HPDE6-E6E7 (cell line): Measurements from ENCODE around the gene RNF220.
A peak's percentile ranks its signal among the peaks of the same experiment; 100 is the strongest.
"Not testable (repeated sequence)": the region's sequence is repeated elsewhere in the genome, so short reads cannot be mapped to it uniquely, and the experiment has no call there.

Source experiments
- DNase-seq: peaks from one replicate; pipeline ENCODE4 v3.0.0; 2011; ENCODE audit warnings: missing footprints; ENCODE audit errors: extremely low spot score

The RNF220 gene

DNA sequence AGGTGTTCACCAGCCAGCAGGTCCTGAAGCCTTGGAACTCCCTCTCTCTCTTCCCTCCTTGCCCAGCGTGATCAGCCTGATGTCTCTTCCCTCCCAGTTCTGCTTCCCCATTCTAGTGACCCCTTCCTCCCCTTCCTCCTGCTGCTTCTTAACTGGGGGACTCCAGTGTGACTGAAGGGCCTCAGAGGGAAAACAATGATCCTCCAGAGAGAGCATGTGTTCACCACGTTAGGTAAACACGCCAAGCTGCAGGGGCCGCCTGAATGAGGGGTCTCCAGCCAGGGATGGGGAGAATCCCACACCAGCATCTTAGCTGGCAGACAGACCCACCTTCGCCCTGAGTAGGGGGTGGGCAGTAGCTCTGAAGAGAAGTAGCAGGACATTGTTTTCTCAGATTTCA lies 144.5 kb downstream of the RNF220 start:
- no peak for DNase-seq

DNA sequence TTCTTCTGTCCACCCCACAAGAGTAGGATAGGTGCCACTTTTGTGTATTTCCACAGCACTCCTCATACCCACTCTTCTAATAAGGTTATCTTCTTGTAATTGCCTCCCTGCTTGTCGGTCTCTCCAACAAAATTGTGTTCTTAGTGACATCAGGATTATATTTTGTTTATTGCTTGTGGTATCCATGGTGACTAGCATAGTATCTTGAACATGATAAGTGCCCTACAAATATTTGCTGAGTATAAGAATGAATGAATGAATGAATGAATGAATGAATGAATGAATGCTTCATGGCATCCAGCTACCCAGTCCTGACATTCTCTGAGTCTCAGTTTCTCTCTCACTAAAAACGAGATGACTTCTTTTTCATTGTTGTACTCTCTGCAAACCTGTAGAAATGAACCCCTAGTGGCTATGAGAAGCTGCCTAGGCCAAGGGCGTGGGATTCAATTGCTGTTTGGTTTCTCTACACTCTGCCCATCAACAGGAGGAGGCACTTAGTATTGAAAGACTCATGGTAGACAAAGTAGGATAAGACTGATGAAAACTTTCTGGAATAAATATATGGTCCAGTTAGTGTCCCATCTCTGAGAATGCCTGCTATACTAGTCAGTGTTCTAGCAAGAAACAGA lies 148.2 kb downstream of the RNF220 start:
- no peak for DNase-seq

DNA sequence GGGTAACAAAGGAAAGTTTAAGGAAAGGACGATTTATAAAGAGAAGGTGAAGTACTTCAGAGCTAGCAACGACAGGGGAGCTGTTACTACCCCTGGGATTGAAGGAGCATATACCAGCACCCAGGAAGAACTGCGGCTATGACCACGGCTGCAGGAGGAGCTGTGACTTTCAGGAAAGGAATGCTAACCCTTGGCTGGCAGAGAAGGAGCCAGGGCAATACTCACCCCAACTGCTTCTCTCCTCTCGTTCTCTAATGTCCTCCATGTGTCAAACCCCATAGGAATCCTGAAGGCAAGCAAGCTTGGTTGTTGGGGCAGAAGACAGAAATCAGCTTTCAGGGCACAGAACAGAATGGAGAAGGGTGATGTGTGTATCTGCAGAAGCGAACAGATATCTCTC lies 148.7 kb downstream of the RNF220 start:
- DNase-seq, result peak; percentile 83

DNA sequence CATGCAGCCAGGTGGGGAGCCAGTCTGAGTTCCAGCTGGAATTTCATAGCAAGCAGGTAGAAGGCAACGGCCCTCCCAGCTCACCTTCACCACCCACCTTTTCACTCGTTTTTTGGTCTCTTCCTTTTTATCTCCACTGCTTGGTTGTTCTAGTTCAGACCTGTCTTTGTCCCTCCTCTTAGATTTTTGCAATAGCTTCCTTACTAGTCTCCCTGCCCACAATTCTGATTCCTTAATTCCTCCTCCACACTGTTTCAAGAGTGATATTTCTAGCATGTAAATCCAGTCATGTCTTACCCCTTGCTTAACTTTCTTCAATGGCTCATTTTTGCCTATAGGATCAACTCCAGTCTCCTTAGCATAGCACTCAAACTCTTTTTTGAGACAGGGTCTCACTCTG lies 149.7 kb downstream of the RNF220 start:
- DNase-seq, result no peak

DNA sequence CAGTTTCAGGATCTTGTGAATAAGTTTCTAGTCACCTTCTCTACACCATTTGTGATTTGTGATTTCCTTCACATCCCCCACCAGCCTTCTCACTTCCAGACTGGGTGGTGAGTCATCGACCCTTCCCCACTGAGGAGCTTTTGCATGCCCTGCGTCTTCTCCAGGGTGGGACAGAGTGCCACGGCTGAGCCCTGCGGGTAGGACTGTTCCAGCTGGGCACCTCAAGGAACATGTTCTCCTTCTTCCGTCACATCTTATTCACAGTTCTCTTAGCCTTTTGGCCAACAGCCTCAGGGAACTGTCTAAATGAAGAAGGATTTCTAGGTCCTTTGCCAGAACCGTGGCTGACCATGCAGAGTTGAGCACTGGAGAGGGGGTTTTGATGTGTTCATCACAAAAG lies 152.7 kb downstream of the RNF220 start:
- peak; percentile 23 for DNase-seq

DNA sequence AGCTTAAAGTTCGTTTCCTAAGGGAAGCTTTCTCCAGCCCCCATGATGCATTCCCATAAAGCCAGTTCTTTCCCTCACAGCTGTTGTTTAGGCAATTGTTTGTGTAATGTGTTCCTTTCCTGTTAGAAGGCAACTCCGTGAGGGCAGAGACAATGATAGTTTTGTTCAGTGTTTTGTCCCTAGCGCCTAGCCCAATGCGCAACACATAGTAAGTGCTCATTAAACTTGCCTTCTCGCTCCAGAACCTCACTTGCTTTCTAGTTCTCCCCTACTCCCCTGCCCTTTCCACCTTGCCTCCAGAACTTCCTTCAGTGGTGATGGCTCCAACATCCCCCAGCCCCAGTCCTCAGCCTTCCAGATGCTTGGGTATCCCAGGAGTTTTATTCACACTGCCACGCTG lies 153.8 kb downstream of the RNF220 start:
- DNase-seq, result no peak

DNA sequence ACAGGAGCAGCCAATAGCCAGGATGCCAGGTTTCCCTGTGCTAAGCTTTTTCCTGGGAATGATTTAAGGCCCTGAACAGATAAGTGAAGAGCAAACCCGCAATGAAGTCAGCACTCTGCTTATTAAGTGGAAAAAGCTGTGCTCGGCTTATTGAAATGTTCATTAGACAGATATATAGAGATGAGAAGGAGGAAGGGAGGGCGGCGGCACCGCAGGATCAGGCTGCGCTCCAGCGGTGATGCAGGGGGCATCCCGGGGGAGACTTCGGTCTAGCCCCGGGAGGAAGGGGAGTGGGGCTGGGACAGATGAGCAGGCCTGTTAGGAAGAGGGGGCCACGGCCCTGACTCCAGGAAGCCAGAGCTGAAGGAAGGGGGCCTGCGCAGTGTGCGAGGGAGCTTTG lies 154.3 kb downstream of the RNF220 start:
- no peak for DNase-seq

DNA sequence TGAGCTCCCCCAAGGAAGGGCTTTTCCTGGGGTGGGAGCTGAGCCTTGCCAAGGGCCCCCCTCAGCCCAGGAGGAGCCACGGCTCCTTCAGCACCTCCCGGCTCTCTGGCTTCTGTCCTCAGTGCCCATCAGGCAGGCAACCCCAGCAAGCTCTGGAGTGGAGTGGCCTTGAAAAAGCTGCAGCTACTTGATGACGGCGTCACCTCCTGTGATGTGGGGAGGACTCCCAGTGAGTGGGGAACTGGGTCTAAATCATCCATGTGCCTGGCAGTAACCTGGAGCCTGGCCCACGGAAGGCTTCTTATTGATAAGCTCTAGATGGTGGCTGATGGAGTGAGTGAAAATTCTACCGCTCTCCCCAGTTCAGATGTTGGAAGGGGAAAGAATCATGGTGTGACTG lies 154.9 kb downstream of the RNF220 start:
- DNase-seq, result no peak

DNA sequence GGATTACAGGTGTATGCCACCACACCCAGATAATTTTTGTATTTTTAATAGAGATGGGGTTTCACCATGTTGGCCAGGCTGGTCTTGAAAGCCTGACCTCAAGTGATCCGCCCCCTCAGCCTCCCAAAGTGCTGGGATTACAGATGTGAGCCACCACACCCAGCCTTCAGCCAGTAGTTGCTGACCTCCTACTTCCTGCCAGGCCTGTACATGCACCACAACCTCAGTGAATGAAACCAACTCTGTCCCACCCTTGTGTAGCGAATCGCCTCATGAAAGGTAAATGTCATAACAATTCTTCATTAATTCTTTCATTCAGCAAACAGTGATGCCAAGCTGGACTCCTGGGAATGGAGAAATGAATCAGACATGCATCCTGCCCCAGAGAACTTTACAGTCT lies 155.6 kb downstream of the RNF220 start:
- DNase-seq, result not testable (repeated sequence)

DNA sequence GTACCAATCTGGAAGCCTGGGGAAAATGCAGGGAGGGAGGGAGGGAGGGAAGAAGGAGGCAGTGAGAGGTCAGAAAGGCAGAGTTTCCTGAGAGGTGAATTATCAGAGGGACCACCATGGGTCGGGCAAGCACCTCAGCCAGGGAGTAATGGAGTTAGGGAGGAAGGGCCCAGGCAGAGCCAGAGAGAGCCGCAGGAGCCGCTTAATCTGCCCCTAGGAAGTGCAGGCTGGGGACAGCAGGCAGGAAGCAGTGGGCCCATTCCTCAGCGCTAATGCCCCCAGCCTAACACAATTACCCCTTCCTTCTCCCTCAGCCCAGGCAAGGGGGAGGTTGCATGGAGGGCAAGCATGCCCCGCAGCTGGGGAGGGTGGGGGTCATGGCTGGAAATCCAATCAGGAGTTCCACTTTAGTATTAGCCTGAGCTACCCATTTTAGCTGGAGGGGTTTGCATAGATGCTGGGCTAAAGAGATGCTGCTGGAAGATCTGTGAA lies 160.2 kb downstream of the RNF220 start:
- no peak for DNase-seq

DNA sequence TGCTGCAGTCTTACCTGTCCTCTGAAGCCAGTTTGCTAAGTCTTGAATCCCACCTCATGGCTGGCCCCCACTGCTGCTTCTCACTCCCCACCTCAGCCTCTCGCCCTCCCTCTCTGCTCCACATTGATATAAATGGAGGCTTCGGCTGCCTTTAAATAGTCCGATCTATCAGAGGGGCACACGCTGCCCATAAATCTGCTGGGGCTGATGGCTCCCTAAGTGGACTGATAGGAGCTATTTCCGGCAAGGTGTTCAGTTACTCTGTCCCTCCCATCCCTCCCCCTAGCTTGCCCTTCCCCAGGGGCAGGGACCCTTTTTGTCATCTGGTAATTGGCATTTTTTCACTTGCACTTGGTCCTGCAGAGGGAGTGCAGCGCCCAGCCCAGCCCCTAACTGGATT lies 160.8 kb downstream of the RNF220 start:
- DNase-seq, result no peak

DNA sequence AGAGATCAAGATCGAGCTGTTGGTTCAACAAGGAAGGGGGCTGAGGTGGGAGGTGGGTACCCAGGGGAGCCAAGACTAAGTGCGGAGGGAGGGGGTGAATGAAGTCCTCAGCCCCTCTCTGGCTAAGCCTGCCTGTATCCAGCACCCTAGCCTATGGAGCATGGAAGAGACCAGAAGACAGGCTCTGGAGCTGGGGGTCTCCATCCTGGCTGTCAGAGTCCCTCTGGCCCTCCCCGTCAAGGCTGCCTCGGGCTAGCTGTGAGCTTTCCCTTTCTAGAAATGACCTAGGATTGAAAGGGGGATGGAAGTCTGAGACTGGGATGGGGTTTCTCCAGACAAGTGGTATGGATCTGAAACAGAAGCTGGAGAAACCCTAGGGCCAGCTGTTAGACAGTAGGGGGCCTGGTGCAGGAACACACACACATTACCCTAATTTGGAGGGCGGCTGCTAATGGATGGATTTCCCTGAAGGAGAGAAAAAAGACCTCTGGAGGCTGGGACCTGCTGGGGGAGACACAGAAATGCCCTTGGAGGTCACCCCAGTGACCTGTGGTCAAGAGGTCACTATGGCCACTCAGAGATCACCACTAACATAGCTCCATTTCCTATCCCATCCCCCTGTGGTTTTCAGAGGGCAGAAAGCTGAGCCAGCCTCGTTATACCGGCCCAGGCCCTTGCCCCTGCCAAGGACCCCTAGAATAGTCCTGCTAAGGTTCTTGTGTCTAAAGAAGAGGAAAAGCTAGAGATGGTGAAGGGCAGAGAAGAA lies 161.4 kb downstream of the RNF220 start:
- DNase-seq, result no peak

DNA sequence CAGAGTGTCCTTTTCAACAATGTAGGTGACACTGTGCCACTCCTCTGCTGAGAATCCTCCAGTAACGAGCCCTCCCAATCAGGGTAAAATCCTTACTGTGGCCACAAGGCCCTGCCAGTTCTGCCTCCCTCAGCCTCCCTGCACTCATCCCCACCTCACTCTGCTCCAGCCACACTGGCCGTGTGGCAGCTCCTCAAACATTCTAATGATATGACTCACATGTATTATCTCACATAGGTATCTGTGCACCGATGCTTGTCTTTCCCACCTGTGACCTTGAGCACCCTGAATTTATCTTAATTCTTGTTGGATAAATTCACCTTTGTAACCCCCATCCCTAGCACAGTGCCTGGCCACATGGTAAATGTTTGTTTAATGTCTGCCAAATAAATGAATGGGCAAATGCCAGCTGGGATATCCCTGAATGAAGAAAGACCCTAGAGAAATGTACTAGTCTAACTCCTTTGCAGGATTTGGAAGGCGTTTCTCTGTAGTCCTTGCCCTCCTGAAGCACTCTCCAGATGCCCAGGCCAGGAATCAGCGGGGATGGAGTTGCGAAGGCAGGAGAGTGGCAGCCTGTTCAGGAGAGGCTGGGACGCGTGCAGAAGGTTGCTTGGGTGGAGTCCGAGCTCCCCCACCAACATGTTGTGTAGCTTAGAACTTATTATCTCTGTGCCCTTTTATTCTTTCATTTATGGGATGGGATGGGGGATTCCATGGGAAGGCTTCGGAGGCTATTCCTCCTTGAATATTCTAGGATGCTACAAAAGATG lies 163.3 kb downstream of the RNF220 start:
- no peak for DNase-seq

DNA sequence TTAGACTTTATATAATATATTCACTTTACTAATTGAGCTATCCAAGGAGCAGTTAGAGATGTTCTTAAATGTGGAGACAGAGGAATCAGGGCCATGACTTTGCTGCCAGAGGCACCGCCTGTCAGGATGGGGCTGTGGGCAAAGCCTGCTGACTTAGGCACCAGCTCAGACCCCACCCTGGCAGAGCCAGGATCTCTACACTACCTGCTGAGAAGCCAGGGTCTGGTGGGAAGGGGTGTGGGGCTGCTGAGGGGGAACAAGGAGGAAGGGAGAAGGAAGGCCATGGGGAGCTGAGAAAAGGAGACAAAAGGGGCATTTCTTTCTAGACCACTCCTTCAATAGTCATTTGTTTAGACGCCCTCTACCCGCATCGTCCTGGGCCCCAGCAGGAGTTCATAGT lies 164.4 kb downstream of the RNF220 start:
- DNase-seq, result no peak

DNA sequence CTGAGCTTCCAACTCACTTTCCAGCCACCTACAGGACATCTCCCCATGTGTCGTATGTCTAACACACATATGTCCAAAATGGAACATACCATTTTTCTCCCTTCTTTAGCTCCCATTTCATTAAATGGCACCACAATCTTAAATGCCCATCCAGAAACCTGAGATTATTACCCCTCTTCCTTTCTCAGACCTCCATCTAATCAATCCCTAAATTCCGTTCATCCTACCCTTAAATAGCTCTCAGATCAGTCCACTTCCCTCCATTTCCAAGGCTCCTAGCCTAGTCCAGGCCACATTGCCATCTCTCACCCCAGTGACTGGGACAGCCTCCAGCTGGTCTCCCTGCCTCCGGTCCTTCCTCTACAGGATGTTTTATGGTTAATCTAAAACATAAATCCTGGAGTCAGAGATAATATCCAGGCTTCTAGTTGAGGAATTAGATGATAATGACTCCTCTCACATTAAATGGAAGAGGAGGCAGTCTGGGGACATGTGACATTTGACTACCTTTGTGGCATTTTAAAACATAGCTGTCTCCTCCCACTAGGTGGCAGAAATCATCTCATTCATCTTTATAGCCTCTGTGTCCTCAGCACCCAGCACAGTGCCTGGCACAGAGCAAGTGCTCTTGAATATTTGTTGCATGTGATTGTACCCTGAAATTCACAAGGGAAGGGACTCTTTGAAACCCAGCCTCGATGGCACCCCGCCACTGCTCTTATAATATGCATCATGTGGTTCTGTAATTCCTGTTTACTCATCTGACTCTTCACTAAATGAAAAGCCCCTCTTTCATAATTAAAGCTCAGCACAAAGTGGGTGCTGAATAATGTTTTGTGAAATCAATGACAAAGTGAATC lies 166.9 kb downstream of the RNF220 start:
- no peak for DNase-seq

DNA sequence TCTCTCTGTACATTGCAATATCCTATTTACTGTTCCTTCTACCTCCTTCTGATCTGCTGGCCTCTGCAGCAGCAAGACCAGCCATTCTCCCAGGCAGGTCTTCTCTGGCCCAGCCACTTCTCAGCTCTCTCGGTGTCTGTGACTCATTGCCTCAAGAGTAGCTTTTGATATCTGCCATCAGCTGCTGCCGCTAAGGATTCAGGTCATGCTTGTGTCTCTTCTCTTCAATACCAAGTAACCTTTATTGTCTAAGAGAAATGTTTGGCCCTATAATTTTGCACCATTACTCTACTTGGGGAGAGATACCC lies 167.5 kb downstream of the RNF220 start:
- DNase-seq, result no peak

DNA sequence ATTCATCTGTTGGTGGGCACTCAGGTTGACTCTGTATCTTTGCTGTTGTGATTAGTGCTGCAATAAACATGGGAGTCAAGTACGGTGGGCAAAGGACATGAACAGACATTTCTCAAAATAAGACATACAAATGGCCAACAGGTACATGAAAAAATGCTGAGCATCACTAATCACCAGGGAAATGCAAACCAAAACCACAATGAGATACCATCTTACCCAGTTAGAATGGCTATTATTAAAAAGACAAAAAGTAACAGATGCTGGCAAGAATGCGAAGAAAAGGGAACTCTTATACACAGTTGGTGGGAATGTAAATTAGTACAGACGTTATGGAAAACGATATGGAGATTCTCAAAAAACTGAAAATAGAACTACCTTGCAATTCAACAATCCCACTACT lies 170.3 kb downstream of the RNF220 start:
- no peak for DNase-seq

DNA sequence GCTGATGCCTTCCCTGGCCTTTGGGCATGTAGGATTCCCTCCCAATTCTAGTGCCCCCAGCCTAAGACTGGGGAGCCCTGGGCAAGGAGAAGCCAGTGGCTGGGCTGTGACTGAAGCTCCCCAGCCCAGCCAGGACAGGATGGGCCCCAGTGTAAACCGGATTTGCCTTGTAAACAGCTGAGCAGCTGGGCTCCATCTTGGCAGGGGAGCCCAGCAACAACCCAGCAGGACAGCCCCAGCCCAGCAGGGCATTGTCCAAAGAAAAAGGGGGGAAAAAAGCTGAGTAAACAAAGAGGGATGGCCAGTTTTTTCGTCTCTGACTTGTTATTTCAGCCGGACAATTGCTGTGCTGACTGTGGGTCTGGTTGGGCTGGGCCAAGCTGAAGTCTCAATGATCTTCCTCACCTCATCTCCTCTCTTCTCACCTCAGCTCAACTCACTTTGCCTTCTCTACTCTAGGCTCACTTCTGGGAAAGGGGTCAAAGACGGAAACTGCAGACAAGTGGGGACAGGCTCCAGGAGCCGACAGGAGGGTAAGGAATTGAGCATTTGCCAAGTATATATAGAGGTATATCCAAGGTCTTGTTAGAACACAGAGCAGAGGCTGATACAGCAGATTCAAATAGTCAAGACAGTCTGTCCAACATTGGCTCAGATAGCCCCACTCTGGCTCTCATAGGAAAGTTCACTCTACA lies 171.5 kb downstream of the RNF220 start:
- no peak for DNase-seq

DNA sequence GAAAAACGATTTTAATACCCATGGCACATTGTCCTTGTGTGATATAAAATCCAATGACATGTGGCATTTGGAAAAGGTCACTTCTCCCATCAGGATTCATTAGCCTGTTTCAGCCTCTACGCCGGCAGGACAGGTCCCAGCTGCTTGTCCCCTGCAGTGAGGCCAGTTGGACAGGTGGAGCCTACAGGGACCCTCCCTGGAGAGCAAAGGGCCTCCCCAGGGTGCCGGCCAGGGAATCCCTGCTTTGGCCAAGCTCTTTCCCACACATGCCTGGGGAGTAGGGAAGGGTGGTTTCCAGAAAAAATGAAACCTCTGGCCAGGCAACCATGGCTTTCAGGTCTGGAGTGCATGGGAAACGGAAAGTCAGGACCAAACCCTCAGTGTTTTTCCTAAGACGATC lies 176.2 kb downstream of the RNF220 start:
- no peak for DNase-seq

DNA sequence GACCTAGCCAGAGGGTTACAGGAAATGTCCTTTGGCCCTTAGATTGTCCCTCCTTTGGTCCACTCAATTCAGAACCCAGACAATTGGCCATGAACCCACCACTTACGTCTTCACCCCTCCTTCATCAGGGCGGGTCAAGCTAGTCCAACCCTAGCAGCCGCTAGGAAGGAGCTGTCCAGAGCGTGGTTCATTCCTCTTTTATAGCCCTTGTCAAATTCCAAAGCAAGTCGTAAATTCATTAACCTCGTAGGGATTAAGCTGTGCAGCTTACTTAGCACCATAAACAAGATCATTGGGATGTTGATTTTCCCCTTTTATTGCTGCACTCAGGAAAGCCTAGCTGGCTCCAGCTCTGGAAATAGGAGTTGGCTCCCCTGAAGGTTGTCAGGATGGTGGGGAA lies 179.1 kb downstream of the RNF220 start:
- DNase-seq, result no peak

DNA sequence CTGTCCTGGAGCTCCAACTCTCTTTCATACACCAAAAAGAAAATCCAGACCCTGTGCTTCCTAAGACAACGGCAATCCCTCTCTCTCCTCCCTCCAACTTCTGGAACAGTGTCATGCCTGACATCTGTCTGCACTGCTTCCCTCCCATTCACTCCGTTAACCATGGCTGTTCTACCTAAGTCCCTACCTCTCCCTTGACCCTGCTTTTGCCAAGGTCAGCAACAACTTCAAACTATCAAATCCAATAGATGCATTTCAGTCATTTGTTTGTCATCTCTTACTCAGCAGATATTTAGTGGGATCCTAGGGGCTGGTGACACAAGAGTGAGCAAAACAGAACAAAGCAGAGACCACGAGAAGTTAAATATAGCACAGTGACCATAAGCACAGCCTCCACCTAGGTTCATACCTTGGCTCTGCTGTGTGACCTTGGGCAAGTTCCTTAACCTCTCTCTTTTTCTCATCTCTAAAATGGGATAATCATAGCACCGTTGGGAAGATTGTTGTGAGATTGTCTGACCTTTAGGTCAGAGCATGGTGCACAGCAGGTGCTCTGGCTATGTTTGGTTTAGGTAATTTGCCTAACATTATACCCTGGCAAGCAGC lies 180.4 kb downstream of the RNF220 start:
- no peak for DNase-seq
